H9 (cell line): ENCODE results near the gene SLC2A4RG. TPM values are rescaled to one million over a fixed set of nuclear protein-coding genes. Genes with fewer than 3 reads are reported as not detected.

ENCODE experiments used
- DNase-seq: peaks from one replicate; pipeline ENCODE4 v3.0.0-alpha.2; 2017
- H2AFZ ChIP-seq: one replicate; pipeline ENCODE4 v1.6.1; 2013; ENCODE audit warnings: mild to moderate bottlenecking, low read length, control low read depth, moderate library complexity
- H2AK5ac ChIP-seq: 2 replicates; pipeline ENCODE4 v1.6.1; 2013; ENCODE audit warnings: low read length, control low read depth, mixed read lengths; ENCODE audit not compliant: insufficient read length
- H2BK120ac ChIP-seq: one replicate; pipeline ENCODE4 v1.6.1; 2013; ENCODE audit warnings: low read depth, mild to moderate bottlenecking, low read length, control low read depth, inconsistent platforms; ENCODE audit not compliant: poor library complexity, severe bottlenecking
- H2BK12ac ChIP-seq: 2 replicates; pipeline ENCODE4 v1.6.1; 2013; ENCODE audit warnings: low read length, control low read depth, mixed read lengths, low read depth; ENCODE audit not compliant: insufficient read length
- H2BK15ac ChIP-seq: 2 replicates; pipeline ENCODE4 v1.6.1; 2013; ENCODE audit warnings: low read depth, low read length, control low read depth
- H2BK20ac ChIP-seq: one replicate; pipeline ENCODE4 v1.6.1; 2013; ENCODE audit warnings: low read depth, mild to moderate bottlenecking, low read length, control low read depth, inconsistent platforms; ENCODE audit not compliant: poor library complexity, severe bottlenecking
- H2BK5ac ChIP-seq: 2 replicates; pipeline ENCODE4 v1.6.1; 2013; ENCODE audit warnings: low read length, control low read depth, mixed read lengths; ENCODE audit not compliant: insufficient read length
- H3K14ac ChIP-seq: 2 replicates; pipeline ENCODE4 v1.6.1; 2013; ENCODE audit warnings: low read length, control low read depth; ENCODE audit not compliant: insufficient read depth
- H3K18ac ChIP-seq: 2 replicates; pipeline ENCODE4 v1.6.1; 2013; ENCODE audit warnings: low read depth, mild to moderate bottlenecking, mixed read lengths, low read length, control low read depth; ENCODE audit not compliant: insufficient read length
- H3K23ac ChIP-seq: 2 replicates; pipeline ENCODE4 v1.6.1; 2013; ENCODE audit warnings: low read length, control low read depth, mixed read lengths, low read depth; ENCODE audit not compliant: insufficient read length
- H3K23me2 ChIP-seq: 2 replicates; pipeline ENCODE4 v1.6.1; 2013; ENCODE audit warnings: low read depth, mild to moderate bottlenecking, mixed read lengths, low read length, control low read depth; ENCODE audit not compliant: insufficient read length, poor library complexity, severe bottlenecking
- H3K27ac ChIP-seq: 2 replicates; pipeline ENCODE4 v1.5.1; 2013; ENCODE audit warnings: low read length, control low read depth, mixed read lengths, low read depth; ENCODE audit not compliant: insufficient read length
- H3K27me3 ChIP-seq: 2 replicates; pipeline ENCODE4 v1.6.1; 2013; ENCODE audit warnings: low read length, control low read depth, inconsistent platforms; ENCODE audit not compliant: insufficient read depth
- H3K4ac ChIP-seq: 2 replicates; pipeline ENCODE4 v1.6.1; 2013; ENCODE audit warnings: low read depth, mild to moderate bottlenecking, control low read depth, inconsistent platforms, low read length, moderate library complexity
- H3K4me1 ChIP-seq: 2 replicates; pipeline ENCODE4 v1.6.1; 2013; ENCODE audit warnings: low read length, control low read depth, inconsistent platforms; ENCODE audit not compliant: insufficient read depth
- H3K4me2 ChIP-seq: 2 replicates; pipeline ENCODE4 v1.6.1; 2013; ENCODE audit warnings: low read length, control low read depth, mixed read lengths; ENCODE audit not compliant: insufficient read length, insufficient read depth
- H3K56ac ChIP-seq: 2 replicates; pipeline ENCODE4 v1.6.1; 2013; ENCODE audit warnings: low read depth, mild to moderate bottlenecking, mixed read lengths, low read length, control low read depth; ENCODE audit not compliant: insufficient read length
- H3K79me1 ChIP-seq: 2 replicates; pipeline ENCODE4 v1.6.1; 2013; ENCODE audit warnings: low read depth, mild to moderate bottlenecking, moderate library complexity, low read length, control low read depth, inconsistent platforms; ENCODE audit not compliant: insufficient read depth, poor library complexity, severe bottlenecking
- H3K79me2 ChIP-seq: 2 replicates; pipeline ENCODE4 v1.6.1; 2013; ENCODE audit warnings: low read length, control low read depth, inconsistent platforms; ENCODE audit not compliant: insufficient read depth
- H3K9ac ChIP-seq: 2 replicates; pipeline ENCODE4 v1.6.1; 2013; ENCODE audit warnings: low read length, control low read depth, mixed read lengths; ENCODE audit not compliant: insufficient read length; ENCODE audit errors: extremely low read depth
- H3K9me3 ChIP-seq: one replicate; pipeline ENCODE4 v1.6.1; 2013; ENCODE audit warnings: low read depth, low read length, inconsistent platforms; ENCODE audit not compliant: control insufficient read depth
- H3T11ph ChIP-seq: one replicate; pipeline ENCODE4 v1.6.1; 2013; ENCODE audit warnings: mild to moderate bottlenecking, low read length, control low read depth, inconsistent platforms
- H4K20me1 ChIP-seq: one replicate; pipeline ENCODE4 v1.6.1; 2013; ENCODE audit not compliant: control insufficient read depth, insufficient read length, insufficient read depth
- H4K5ac ChIP-seq: 2 replicates; pipeline ENCODE4 v1.6.1; 2013; ENCODE audit warnings: low read depth, mild to moderate bottlenecking, mixed read lengths, low read length, control low read depth; ENCODE audit not compliant: insufficient read length
- H4K8ac ChIP-seq: replicated peaks from 2 replicates; pipeline ENCODE4 v1.6.1; 2013; ENCODE audit warnings: low read length, control low read depth, mixed read lengths, low read depth; ENCODE audit not compliant: insufficient read length
- H4K91ac ChIP-seq: 2 replicates; pipeline ENCODE4 v1.6.1; 2013; ENCODE audit warnings: low read depth, mild to moderate bottlenecking, moderate library complexity, mixed read lengths, low read length, control low read depth; ENCODE audit not compliant: insufficient read length
- H3K27ac Mint-ChIP-seq, 3 experiments: 2 replicates in 2 of 3; 3 replicates in 1 of 3; pipeline ENCODE4 v1.8.0; 2020 to 2021; ENCODE audit warnings: mixed read lengths in 3 of 3, mild to moderate bottlenecking in 1 of 3, moderate library complexity in 1 of 3
- H3K27me3 Mint-ChIP-seq: 2 replicates; pipeline ENCODE4 v1.8.0; 2021; ENCODE audit warnings: low read depth, mild to moderate bottlenecking, moderate library complexity, mixed read lengths
- H3K36me3 Mint-ChIP-seq, 3 experiments: 2 replicates in 2 of 3; 3 replicates in 1 of 3; pipeline ENCODE4 v1.8.0; 2020 to 2021; ENCODE audit warnings: low read depth in 3 of 3, mixed read lengths in 3 of 3; ENCODE audit not compliant: insufficient read depth in 1 of 3
- H3K4me1 Mint-ChIP-seq, 2 experiments: 2 replicates each; pipeline ENCODE4 v1.8.0; 2020; ENCODE audit warnings: mixed read lengths in 2 of 2
- H3K4me3 Mint-ChIP-seq, 2 experiments: 2 replicates in 1 of 2; 3 replicates in 1 of 2; pipeline ENCODE4 v1.8.0; 2020 to 2021; ENCODE audit warnings: mild to moderate bottlenecking in 2 of 2, mixed read lengths in 2 of 2, moderate library complexity in 1 of 2
- H3K9me3 Mint-ChIP-seq, 2 experiments: 2 replicates in 1 of 2; 3 replicates in 1 of 2; pipeline ENCODE4 v1.8.0; 2020; ENCODE audit warnings: mild to moderate bottlenecking in 2 of 2, mixed read lengths in 2 of 2, moderate library complexity in 1 of 2
- WGBS: extraction: QIAGEN DNeasy Blood & Tissue Kit; methylation state at CpG from one replicate; pipeline ENCODE4 v1.1.7; 2013; ENCODE audit warnings: missing lambda C conversion rate, low lambda C conversion rate, mixed read lengths; ENCODE audit not compliant: insufficient read length; ENCODE audit errors: extremely low coverage; 5-methylcytosine and 5-hydroxymethylcytosine counted together
- total RNA-seq: library from RNA; stranded (reverse); gene quantifications from 2 replicates; pipeline ENCODE4 v1.2.1, GENCODE V29; 2021
- TF ChIP-seq, protein P1 (sequence below): fragments of 200-600 bp; sonication (generic); conservative IDR thresholded peaks from 3 replicates; pipeline ENCODE4 v1.8.0; 2021; ENCODE audit warnings: antibody characterized with exemption, mild to moderate bottlenecking

Gene SLC2A4RG
- total RNA-seq, 1 experiment from 2014 or later = 43.9 TPM

DNA sequence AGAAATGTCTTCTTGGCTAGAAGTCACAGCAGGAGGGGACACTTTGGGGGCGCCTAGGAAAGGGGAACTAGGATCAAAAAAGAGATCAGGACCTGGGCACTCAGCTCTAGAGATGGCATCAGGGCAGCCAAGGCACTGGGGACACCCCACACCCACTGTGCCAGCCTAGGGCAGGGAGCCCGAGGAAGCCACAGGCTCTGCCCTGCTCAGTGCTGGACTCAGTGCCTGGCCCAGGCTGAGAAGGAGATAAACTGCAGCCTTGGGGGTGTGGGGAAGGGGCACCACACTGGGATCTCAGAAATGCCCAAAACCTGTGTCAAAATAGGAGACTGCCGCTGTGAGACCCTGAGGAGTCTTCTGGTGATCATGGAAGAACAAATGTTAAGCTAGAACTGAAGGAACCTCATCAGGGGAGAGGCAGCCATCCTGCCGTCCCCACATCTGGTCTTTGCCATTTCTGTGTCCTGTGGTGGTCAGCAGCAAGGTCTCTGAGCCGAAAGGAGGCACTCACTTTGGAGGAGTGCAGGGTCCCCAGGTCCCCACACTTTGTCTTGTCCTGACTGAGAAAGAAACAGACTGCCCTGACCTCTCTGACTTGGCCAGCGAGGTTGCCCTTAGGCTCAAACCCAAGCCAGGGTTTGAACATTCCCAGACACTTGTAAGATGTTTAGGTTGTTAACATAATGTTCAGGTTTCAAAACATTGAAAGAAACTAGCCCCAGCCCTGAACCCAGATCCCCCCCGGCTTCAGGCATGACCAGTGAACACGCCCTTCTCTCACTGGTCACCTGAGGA, 34.1 kb upstream of the SLC2A4RG start:
- Histone ChIP-seq H4K20me1 (no peaks in the 10 kb centered on the region), H3K4ac (no peak overlapping the region), H3K23ac (no peak overlapping the region), H2BK15ac (no peak overlapping the region), H3K56ac (no peak overlapping the region), H2AFZ (no peak overlapping the region), H3T11ph (no peak overlapping the region), H3K4me2 (no peak overlapping the region), H3K9me3 (no peaks in the 10 kb centered on the region), H3K27me3 (no peaks in the 10 kb centered on the region), H4K91ac (no peak overlapping the region), H3K4me1 (no peaks in the 10 kb centered on the region), H2BK120ac (no peak overlapping the region), H3K18ac (no peak overlapping the region), H3K23me2 (peaks cover 12% of the 10 kb centered on the region), H4K8ac (no peak overlapping the region), H3K14ac (no peak overlapping the region), H2BK5ac (no peak overlapping the region), H2BK12ac (no peak overlapping the region), H3K79me1 (peaks cover 4% of the 10 kb centered on the region), H3K79me2 (peaks cover 7% of the 10 kb centered on the region; the same call in 1 of the 2 replicates), H2AK5ac (no peak overlapping the region), H3K27ac (no peak overlapping the region), H2BK20ac (no peak overlapping the region), H4K5ac (no peak overlapping the region), H3K9ac (no peak overlapping the region)
- H3K4me1 Mint-ChIP-seq = peaks cover 8 to 16% of the 10 kb centered on the region in 2 experiments
- peaks cover 29 to 42% (median 41%) of the 10 kb centered on the region in 3 experiments for H3K36me3 Mint-ChIP-seq
- no CpG with 5 or more reads among the region's 8 CpGs for WGBS
- TF ChIP-seq, protein P1, sequence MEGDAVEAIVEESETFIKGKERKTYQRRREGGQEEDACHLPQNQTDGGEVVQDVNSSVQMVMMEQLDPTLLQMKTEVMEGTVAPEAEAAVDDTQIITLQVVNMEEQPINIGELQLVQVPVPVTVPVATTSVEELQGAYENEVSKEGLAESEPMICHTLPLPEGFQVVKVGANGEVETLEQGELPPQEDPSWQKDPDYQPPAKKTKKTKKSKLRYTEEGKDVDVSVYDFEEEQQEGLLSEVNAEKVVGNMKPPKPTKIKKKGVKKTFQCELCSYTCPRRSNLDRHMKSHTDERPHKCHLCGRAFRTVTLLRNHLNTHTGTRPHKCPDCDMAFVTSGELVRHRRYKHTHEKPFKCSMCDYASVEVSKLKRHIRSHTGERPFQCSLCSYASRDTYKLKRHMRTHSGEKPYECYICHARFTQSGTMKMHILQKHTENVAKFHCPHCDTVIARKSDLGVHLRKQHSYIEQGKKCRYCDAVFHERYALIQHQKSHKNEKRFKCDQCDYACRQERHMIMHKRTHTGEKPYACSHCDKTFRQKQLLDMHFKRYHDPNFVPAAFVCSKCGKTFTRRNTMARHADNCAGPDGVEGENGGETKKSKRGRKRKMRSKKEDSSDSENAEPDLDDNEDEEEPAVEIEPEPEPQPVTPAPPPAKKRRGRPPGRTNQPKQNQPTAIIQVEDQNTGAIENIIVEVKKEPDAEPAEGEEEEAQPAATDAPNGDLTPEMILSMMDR = no peak
- no peaks in the 10 kb centered on the region for H3K9me3 Mint-ChIP-seq
- peak overlapping the region; percentile 63 to 89; a peak in 4 of 5 replicates for H3K4me3 Mint-ChIP-seq
- H3K27ac Mint-ChIP-seq = no peak overlapping the region
- DNase-seq = no peak
- H3K27me3 Mint-ChIP-seq = no peaks in the 10 kb centered on the region
